ENCODE data around the gene RPL31. TPM values are rescaled to one million over a fixed set of nuclear protein-coding genes. Genes with fewer than 3 reads are reported as not detected.

Gene RPL31
- total RNA-seq, 2 donors from 2014 or later = 511 to 520 TPM

- TF ChIP-seq, protein P1, sequence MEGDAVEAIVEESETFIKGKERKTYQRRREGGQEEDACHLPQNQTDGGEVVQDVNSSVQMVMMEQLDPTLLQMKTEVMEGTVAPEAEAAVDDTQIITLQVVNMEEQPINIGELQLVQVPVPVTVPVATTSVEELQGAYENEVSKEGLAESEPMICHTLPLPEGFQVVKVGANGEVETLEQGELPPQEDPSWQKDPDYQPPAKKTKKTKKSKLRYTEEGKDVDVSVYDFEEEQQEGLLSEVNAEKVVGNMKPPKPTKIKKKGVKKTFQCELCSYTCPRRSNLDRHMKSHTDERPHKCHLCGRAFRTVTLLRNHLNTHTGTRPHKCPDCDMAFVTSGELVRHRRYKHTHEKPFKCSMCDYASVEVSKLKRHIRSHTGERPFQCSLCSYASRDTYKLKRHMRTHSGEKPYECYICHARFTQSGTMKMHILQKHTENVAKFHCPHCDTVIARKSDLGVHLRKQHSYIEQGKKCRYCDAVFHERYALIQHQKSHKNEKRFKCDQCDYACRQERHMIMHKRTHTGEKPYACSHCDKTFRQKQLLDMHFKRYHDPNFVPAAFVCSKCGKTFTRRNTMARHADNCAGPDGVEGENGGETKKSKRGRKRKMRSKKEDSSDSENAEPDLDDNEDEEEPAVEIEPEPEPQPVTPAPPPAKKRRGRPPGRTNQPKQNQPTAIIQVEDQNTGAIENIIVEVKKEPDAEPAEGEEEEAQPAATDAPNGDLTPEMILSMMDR (IDR thresholded peaks at IDR 0.05) = no peak
- Histone ChIP-seq H3K4me3 (no peak overlapping the region), H3K27me3 (replicated peaks; ENCODE audit: insufficient read depth) (no peaks in the 10 kb centered on the region), H3K4me1 (ENCODE audit: control insufficient read depth in 1 of 2, low read depth in 2 of 2) (peaks cover 9 to 24% of the 10 kb centered on the region in 2 donors), H3K27ac (no peak overlapping the region), H3K36me3 (peaks cover 14% of the 10 kb centered on the region), H3K9me3 (no peaks in the 10 kb centered on the region)
- ATAC-seq (ENCODE audit: insufficient number of reproducible peaks, low FRiP score, low read depth) (no peak), DNase-seq (ENCODE audit: low spot score) (no peak)
Observed at GRCh38 chr2:100968146-100969145, 33.6 kb upstream of the RPL31 start.

- Histone ChIP-seq H3K27ac (no peak overlapping the region), H3K36me3 (peaks cover 20% of the 10 kb centered on the region), H3K4me1 (ENCODE audit: control insufficient read depth in 1 of 2, low read depth in 2 of 2) (peaks cover 7 to 9% of the 10 kb centered on the region in 2 donors), H3K4me3 (no peak overlapping the region), H3K27me3 (replicated peaks; ENCODE audit: insufficient read depth) (no peaks in the 10 kb centered on the region), H3K9me3 (no peaks in the 10 kb centered on the region)
- ATAC-seq (ENCODE audit: insufficient number of reproducible peaks, low FRiP score, low read depth) = no peak
- TF ChIP-seq, protein P1 (IDR thresholded peaks at IDR 0.05) = no peak
- DNase-seq (ENCODE audit: low spot score) = no peak
Observed at GRCh38 chr2:100969998-100970397, 32.1 kb upstream of the RPL31 start.

DNA sequence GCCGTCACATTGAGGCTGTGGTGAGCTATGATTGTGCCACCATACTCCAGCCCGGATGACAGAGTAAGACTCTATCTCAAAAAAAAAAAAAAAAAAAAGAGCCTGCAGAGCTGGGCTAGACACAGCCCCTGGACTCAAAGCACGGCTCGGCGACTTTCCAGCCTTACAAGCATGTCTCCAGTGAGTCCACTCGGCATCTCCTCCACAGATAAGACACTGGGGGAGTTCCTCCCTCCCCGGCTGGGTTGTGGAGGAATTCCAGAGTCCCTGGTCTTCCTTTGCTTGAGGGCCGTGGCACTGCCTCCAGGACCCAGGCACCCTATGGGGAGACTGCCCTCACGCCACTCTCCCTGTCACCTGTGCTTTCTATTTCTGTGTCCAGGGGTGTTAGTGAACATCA, 30.9 kb upstream of the RPL31 start:
- ATAC-seq (ENCODE audit: insufficient number of reproducible peaks, low FRiP score, low read depth) (no peak), DNase-seq (ENCODE audit: low spot score) (no peak)
- Histone ChIP-seq H3K9me3 (no peaks in the 10 kb centered on the region), H3K4me1 (ENCODE audit: control insufficient read depth in 1 of 2, low read depth in 2 of 2) (no peaks in the 10 kb centered on the region), H3K36me3 (peaks cover 22% of the 10 kb centered on the region), H3K4me3 (no peak overlapping the region), H3K27ac (no peak overlapping the region), H3K27me3 (replicated peaks; ENCODE audit: insufficient read depth) (no peaks in the 10 kb centered on the region)
- TF ChIP-seq, protein P1 (IDR thresholded peaks at IDR 0.05) = no peak

- Histone ChIP-seq H3K27ac (no peak overlapping the region), H3K4me1 (ENCODE audit: control insufficient read depth in 1 of 2, low read depth in 2 of 2) (peaks cover 0 to 3% of the 10 kb centered on the region in 2 donors), H3K4me3 (no peak overlapping the region), H3K27me3 (replicated peaks; ENCODE audit: insufficient read depth) (no peaks in the 10 kb centered on the region), H3K36me3 (peaks cover 22% of the 10 kb centered on the region), H3K9me3 (no peaks in the 10 kb centered on the region)
- no peak for ATAC-seq (ENCODE audit: insufficient number of reproducible peaks, low FRiP score, low read depth)
- no peak for DNase-seq (ENCODE audit: low spot score)
- TF ChIP-seq, protein P1 (IDR thresholded peaks at IDR 0.05) = no peak
Observed at GRCh38 chr2:100972452-100972851, 29.6 kb upstream of the RPL31 start.

DNA sequence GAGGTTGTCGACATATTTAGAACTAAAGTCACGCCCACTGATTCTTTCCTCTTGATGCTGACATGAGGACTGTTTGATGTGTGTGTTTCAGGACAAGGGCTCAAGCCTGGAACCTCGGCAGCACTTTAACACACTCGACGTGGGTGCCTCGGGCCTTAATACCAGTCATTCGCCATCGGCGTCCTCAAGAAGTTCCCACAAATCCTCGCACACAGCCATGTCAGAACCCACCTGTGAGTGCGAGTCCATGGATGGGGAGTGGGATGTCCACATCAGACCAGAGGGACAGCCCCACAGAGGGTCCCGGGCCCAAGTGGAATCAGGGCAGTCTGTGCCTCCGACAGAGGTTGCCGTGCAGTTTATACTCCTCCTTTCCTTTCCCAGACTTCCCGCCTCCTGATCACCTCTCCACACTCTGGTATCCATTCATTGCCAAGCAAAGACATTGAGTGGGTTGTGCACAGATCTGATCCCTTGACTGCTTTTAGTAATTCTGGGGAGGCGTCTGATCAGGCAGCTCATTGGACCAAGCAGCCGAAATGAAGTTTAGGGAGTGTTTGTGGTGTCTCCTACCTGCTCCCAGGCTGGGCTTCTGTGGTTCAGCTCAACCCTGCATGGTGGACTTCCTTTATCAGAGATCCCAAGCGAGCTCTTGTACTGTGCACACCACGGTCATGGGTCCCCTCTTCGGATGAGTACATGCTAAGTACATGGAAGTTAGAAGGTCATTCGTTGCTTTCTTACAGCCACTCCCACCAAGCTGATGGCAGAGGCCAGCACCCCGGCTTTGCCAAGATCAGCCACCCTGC, 27.2 kb upstream of the RPL31 start:
- no peak overlapping the region for H3K4me3 ChIP-seq
- H3K4me1 ChIP-seq (ENCODE audit: control insufficient read depth in 1 of 2, low read depth in 2 of 2) = peaks cover 9 to 20% of the 10 kb centered on the region in 2 donors
- peaks cover 22% of the 10 kb centered on the region for H3K36me3 ChIP-seq
- TF ChIP-seq, protein P1 (IDR thresholded peaks at IDR 0.05) = no peak
- no peaks in the 10 kb centered on the region for H3K27me3 ChIP-seq (replicated peaks; ENCODE audit: insufficient read depth)
- DNase-seq (ENCODE audit: low spot score) (no peak), ATAC-seq (ENCODE audit: insufficient number of reproducible peaks, low FRiP score, low read depth) (no peak)
- H3K9me3 ChIP-seq = no peaks in the 10 kb centered on the region
- no peak overlapping the region for H3K27ac ChIP-seq
